PFSK-1 (cell line): ENCODE results near the gene IMMP1L. TPM values are rescaled to one million over a fixed set of nuclear protein-coding genes. Genes with fewer than 3 reads are reported as not detected.

Source experiments
- FOXP2 ChIP-seq: optimal IDR thresholded peaks from 2 replicates; pipeline ENCODE3; 2011; ENCODE audit warnings: borderline replicate concordance, control low read depth, inconsistent platforms; ENCODE audit not compliant: insufficient read depth; ENCODE audit errors: extremely low read length, extremely low read depth
- POLR2AphosphoS5 ChIP-seq: IDR thresholded peaks from 2 replicates; pipeline ENCODE4 v1.6.1; 2012; ENCODE audit warnings: low read depth, mild to moderate bottlenecking, control low read depth, low read length, moderate library complexity
- SIN3A ChIP-seq: IDR thresholded peaks from 2 replicates; pipeline ENCODE4 v1.6.1; 2012; ENCODE audit warnings: mild to moderate bottlenecking, low read length, moderate library complexity, borderline replicate concordance; ENCODE audit not compliant: insufficient read depth
- TAF1 ChIP-seq: IDR thresholded peaks from 2 replicates; pipeline ENCODE4 v1.6.1; 2012; ENCODE audit warnings: low read length, control low read depth, borderline replicate concordance; ENCODE audit not compliant: insufficient read depth
- polyA plus RNA-seq: library from polyadenylated mRNA; unstranded; fragments of >200 nt; gene quantifications from one replicate; pipeline ENCODE4 v1.2.1, GENCODE V29; 2012; ENCODE audit warnings: low read depth, missing spikeins; ENCODE audit not compliant: insufficient read length
- TF ChIP-seq, protein P1 (sequence below), 2 experiments: IDR thresholded peaks; 2 replicates each; pipeline versions ENCODE4 v1.6.1 to v1.8.0; 2011 to 2012; ENCODE audit warnings: low read depth in 2 of 2, low read length in 2 of 2, control low read depth in 1 of 2, inconsistent platforms in 1 of 2, mild to moderate bottlenecking in 1 of 2, moderate library complexity in 1 of 2; ENCODE audit not compliant: insufficient read depth in 1 of 2

IMMP1L gene, protein sequence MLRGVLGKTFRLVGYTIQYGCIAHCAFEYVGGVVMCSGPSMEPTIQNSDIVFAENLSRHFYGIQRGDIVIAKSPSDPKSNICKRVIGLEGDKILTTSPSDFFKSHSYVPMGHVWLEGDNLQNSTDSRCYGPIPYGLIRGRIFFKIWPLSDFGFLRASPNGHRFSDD
- polyA plus RNA-seq = 10.8 TPM

DNA sequence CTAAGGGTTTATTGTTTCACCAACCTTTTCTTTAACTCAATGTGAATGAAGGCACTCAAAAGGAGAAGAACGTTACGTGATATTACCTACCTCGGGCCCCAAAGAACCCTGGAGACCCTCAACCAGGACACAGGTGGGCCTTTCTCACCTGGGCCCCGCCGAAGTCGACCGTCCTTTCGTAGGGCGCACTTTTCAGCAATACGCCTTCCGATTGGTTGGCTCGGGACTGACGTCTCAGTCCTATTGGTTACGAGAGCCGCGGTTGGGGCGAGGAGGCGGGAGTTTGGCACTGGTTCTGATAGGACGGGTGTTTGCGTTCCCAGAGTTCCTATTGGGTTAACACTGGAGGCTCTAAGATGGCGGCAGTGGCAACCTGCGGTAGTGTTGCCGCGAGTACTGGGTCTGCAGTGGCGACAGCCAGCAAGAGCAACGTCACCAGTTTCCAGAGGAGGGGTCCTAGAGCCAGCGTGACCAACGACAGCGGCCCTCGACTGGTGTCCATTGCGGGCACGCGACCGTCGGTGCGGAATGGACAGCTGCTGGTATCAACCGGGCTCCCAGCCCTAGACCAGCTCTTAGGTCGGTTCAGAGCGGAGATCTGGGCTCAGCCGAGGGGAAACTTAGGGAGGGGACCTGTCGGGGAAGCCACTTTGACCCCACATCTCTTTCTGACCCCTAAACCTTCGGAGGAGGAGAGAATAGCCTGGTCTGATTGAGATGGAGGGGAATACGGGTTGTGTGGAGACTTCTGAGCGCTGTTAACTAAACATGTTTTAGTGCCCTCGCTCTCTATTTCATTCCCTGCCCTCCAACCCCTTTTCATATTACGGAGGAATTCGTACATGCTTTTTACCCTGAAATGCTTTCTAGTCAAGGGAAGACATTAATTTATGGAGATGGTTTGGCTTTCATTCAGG, at the start of gene IMMP1L, which contains the start of gene ELP4:
Gene IMMP1L (minus strand): TSS at position 194 of the 917 bp plus-strand sequence. CDS start 46,346 bp downstream, outside the sequence.
Gene ELP4 (plus strand): TSS at position 339 of the 917 bp plus-strand sequence. CDS start 18 bp downstream, at position 357.
- no peak for TF ChIP-seq FOXP2
- TF ChIP-seq, protein P1, sequence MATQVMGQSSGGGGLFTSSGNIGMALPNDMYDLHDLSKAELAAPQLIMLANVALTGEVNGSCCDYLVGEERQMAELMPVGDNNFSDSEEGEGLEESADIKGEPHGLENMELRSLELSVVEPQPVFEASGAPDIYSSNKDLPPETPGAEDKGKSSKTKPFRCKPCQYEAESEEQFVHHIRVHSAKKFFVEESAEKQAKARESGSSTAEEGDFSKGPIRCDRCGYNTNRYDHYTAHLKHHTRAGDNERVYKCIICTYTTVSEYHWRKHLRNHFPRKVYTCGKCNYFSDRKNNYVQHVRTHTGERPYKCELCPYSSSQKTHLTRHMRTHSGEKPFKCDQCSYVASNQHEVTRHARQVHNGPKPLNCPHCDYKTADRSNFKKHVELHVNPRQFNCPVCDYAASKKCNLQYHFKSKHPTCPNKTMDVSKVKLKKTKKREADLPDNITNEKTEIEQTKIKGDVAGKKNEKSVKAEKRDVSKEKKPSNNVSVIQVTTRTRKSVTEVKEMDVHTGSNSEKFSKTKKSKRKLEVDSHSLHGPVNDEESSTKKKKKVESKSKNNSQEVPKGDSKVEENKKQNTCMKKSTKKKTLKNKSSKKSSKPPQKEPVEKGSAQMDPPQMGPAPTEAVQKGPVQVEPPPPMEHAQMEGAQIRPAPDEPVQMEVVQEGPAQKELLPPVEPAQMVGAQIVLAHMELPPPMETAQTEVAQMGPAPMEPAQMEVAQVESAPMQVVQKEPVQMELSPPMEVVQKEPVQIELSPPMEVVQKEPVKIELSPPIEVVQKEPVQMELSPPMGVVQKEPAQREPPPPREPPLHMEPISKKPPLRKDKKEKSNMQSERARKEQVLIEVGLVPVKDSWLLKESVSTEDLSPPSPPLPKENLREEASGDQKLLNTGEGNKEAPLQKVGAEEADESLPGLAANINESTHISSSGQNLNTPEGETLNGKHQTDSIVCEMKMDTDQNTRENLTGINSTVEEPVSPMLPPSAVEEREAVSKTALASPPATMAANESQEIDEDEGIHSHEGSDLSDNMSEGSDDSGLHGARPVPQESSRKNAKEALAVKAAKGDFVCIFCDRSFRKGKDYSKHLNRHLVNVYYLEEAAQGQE (IDR thresholded peaks at IDR 0.05; ENCODE audit: insufficient read depth in 1 of 2, low read depth in 2 of 2, low read length in 2 of 2) = 0 out of 4 replicates have a peak, but pooled peaks of 1 of the 2 experiments have one; percentile 27
- TF ChIP-seq SIN3A = no peak
- TF ChIP-seq TAF1 = peak; percentile 98
- peak; percentile 68; the same call in 1 of the 2 replicates for TF ChIP-seq POLR2AphosphoS5

DNA sequence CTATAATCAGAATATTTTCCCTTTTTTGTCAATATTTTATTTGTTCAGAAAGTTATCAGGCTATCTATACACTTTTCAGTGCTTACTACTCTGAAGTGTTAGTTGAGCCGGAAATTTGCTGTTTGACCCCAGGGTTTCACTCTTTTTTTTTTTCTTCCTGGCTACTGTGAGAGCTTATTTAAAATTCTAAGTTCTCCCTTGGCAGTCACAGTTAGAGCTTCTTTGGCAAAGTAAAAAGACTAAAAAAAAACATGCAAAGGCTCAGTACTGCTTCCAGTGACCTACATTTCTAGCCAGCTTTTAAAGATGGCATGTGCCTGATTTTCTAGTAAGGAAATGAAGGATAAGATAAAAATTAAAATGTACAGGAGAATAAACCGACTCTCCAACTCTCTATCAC, 48.6 kb upstream of the IMMP1L start:
- TF ChIP-seq SIN3A = no peak
- TF ChIP-seq, protein P1 (IDR thresholded peaks at IDR 0.05; ENCODE audit: insufficient read depth in 1 of 2, low read depth in 2 of 2, low read length in 2 of 2) = no peak
- TF ChIP-seq POLR2AphosphoS5 = no peak
- TF ChIP-seq FOXP2 = no peak
- TF ChIP-seq TAF1 = no peak

DNA sequence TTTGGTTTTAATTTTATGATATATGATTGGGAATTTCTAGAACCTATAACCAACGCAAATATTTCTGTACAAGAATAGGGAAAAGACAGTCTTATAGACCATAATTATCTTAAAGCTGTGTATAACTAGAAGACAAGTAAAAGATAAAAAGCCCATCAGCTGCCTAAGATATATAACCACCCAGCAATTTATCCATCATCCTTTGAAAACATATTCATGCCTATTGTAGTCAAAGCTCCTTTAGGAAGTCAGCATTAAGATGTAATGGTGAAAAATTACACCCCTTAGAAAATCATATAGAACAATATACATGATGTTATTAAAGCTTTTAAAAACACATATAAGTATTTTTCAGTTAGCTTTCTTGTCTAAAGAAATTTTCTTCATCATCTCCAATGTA, 46.5 kb upstream of the IMMP1L start:
- TF ChIP-seq SIN3A (no peak), POLR2AphosphoS5 (no peak), FOXP2 (no peak), TAF1 (no peak)
- TF ChIP-seq, protein P1 (IDR thresholded peaks at IDR 0.05; ENCODE audit: insufficient read depth in 1 of 2, low read depth in 2 of 2, low read length in 2 of 2) = no peak

DNA sequence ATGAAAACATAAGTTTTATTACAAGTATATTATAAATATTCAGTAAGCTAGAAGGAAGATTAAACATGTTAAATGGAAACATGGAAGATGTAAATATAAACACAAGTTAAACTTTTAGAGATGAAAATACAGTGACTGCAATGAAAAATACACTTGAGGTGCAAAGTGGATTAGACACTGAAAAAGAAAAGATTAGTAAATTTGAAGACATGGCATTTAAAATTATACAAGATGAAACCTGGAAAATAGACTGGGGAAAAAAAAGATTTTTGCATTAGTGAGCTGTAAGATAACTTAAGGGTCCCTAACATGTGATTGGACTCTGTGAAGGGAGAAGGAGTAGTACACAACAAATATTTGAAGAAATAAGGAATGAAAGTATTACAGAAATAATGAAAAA, 33.4 kb upstream of the IMMP1L start:
- TF ChIP-seq, protein P1 (IDR thresholded peaks at IDR 0.05; ENCODE audit: insufficient read depth in 1 of 2, low read depth in 2 of 2, low read length in 2 of 2) = no peak
- TF ChIP-seq POLR2AphosphoS5 (no peak), TAF1 (no peak), SIN3A (no peak), FOXP2 (no peak)
